OCI-LY7 (cell line): ENCODE measurements around the gene NOBOX. TPM values are rescaled to one million over a fixed set of nuclear protein-coding genes. Genes with fewer than 3 reads are reported as not detected.

Source experiments
- BruUV-seq: library from RNA; stranded (reverse); fragments of 400-500 nt; replicated peaks from 2 replicates; lab custom pipeline; 2021; lab: Mats Ljungman, UMichigan
- CTCF ChIA-PET: fragments of 300-600 bp; sonication (Branson Sonifier 250); formaldehyde crosslinking; loops from one replicate; lab custom pipeline; 2022; ENCODE audit warnings: antibody characterized with exemption; ENCODE audit not compliant: unreplicated experiment; lab: Charles Lee
- POLR2A ChIA-PET: fragments of 300-600 bp; sonication (Branson Sonifier 250); formaldehyde crosslinking; loops from one replicate; lab custom pipeline; 2022; ENCODE audit warnings: antibody characterized with exemption; lab: Charles Lee
- DNase-seq: peaks from one replicate; pipeline ENCODE4 v3.0.0-alpha.2; 2015; ENCODE audit warnings: low spot score
- H2AFZ ChIP-seq: fragments of 200-600 bp; sonication (generic), shearing (Covaris generic); 2 replicates; pipeline ENCODE4 v1.6.1; 2014; ENCODE audit warnings: mild to moderate bottlenecking, antibody characterized with exemption, low read length, moderate library complexity
- H3K27ac ChIP-seq: fragments of 200-600 bp; sonication (generic); 2 replicates; pipeline ENCODE4 v1.5.1; 2014; ENCODE audit warnings: mixed run types, low read depth, mild to moderate bottlenecking, moderate library complexity, low read length, inconsistent platforms; ENCODE audit not compliant: poor library complexity, severe bottlenecking
- H3K36me3 ChIP-seq: fragments of 200-600 bp; sonication (generic); 2 replicates; pipeline ENCODE4 v1.6.1; 2014; ENCODE audit warnings: mild to moderate bottlenecking, antibody characterized with exemption, low read length, moderate library complexity, mixed read lengths; ENCODE audit not compliant: insufficient read depth
- H3K4me1 ChIP-seq: fragments of 200-600 bp; sonication (generic); 2 replicates; pipeline ENCODE4 v1.5.1; 2014; ENCODE audit warnings: mild to moderate bottlenecking, low read length; ENCODE audit not compliant: insufficient read depth, poor library complexity, severe bottlenecking
- H3K4me2 ChIP-seq: fragments of 200-600 bp; sonication (generic); 2 replicates; pipeline ENCODE4 v1.6.1; 2014; ENCODE audit warnings: mild to moderate bottlenecking, low read length
- H3K4me3 ChIP-seq: fragments of 200-600 bp; sonication (generic); 2 replicates; pipeline ENCODE4 v1.5.1; 2014; ENCODE audit warnings: mild to moderate bottlenecking, low read depth, low read length; ENCODE audit not compliant: poor library complexity, severe bottlenecking
- H3K79me2 ChIP-seq: fragments of 200-600 bp; sonication (generic); 2 replicates; pipeline ENCODE4 v1.6.1; 2016; ENCODE audit warnings: low read depth, mild to moderate bottlenecking, low read length, moderate library complexity, mixed read lengths; ENCODE audit not compliant: insufficient read depth
- H3K9me2 ChIP-seq: fragments of 200-600 bp; sonication (generic); 2 replicates; pipeline ENCODE4 v1.6.1; 2016; ENCODE audit warnings: mild to moderate bottlenecking, low read length, mixed read lengths; ENCODE audit not compliant: insufficient read depth
- H3K9me3 ChIP-seq: fragments of 200-600 bp; sonication (generic); 2 replicates; pipeline ENCODE4 v1.6.1; 2014; ENCODE audit warnings: mild to moderate bottlenecking, mixed run types, low read length, mixed read lengths
- H4K20me1 ChIP-seq: fragments of 200-600 bp; sonication (generic); 2 replicates; pipeline ENCODE4 v1.6.1; 2014; ENCODE audit warnings: mild to moderate bottlenecking, antibody characterized with exemption, low read length, moderate library complexity, mixed read lengths; ENCODE audit not compliant: insufficient read depth
- CTCF ChIP-seq: fragments of 200-600 bp; sonication (generic); conservative IDR thresholded peaks from 2 replicates; pipeline ENCODE4 v1.5.1; 2014; ENCODE audit warnings: mild to moderate bottlenecking, antibody characterized with exemption, low read length, moderate library complexity, mixed read lengths
- EZH2phosphoT487 ChIP-seq: fragments of 200-600 bp; sonication (generic); IDR thresholded peaks from 2 replicates; pipeline ENCODE4 v1.6.1; 2018; ENCODE audit warnings: low read depth, borderline replicate concordance, mild to moderate bottlenecking, mixed run types, antibody characterized with exemption, low read length, moderate library complexity, mixed read lengths
- intact Hi-C: fragments of 100-400 bp; cut with micrococcal nuclease; formaldehyde crosslinking; loops from one replicate; pipeline ENCODE4 v1.10.0; 2022; ENCODE audit not compliant: unreplicated experiment
- total RNA-seq, 2 experiments: library from RNA; depleted of rRNA in 1 of 2; stranded (reverse); fragments of >200 nt in 1 of 2; shearing (Covaris generic) in 1 of 2; gene quantifications; 2 replicates each; pipeline ENCODE4 v1.2.3, GENCODE V29; 2014 to 2022

Gene NOBOX
- total RNA-seq, 2 experiments from 2014 or later: not detected

GRCh38 chr7:144439717-144440205 is 36.3 kb upstream of the NOBOX start:
- H3K4me3 ChIP-seq: no peak overlapping the region
- intact Hi-C loops: no loop called here
- H2AFZ ChIP-seq: no peak overlapping the region
- no TSS peak for BruUV-seq
- no peaks in the 10 kb centered on the region for H3K9me2 ChIP-seq
- no peaks in the 10 kb centered on the region for H3K9me3 ChIP-seq
- no peaks in the 10 kb centered on the region for H4K20me1 ChIP-seq
- no peaks in the 10 kb centered on the region for H3K4me1 ChIP-seq
- no peak overlapping the region for H3K27ac ChIP-seq
- CTCF ChIA-PET: no interaction called here
- no peaks in the 10 kb centered on the region for H3K79me2 ChIP-seq
- POLR2A ChIA-PET: no interaction called here
- no peak for DNase-seq
- TF ChIP-seq EZH2phosphoT487 (no peak), CTCF (no peak)
- H3K4me2 ChIP-seq: no peak overlapping the region
- no peaks in the 10 kb centered on the region for H3K36me3 ChIP-seq

GRCh38 chr7:144438759-144439158 is 35.3 kb upstream of the NOBOX start:
- no peaks in the 10 kb centered on the region for H3K4me1 ChIP-seq
- no peaks in the 10 kb centered on the region for H4K20me1 ChIP-seq
- H3K4me3 ChIP-seq: no peak overlapping the region
- CTCF ChIA-PET: no interaction called here
- no peaks in the 10 kb centered on the region for H3K79me2 ChIP-seq
- no peak overlapping the region for H3K27ac ChIP-seq
- no peaks in the 10 kb centered on the region for H3K36me3 ChIP-seq
- intact Hi-C loops: no loop called here
- BruUV-seq: no TSS peak
- no peak overlapping the region for H2AFZ ChIP-seq
- no peaks in the 10 kb centered on the region for H3K9me2 ChIP-seq
- DNase-seq: no peak
- no peak overlapping the region for H3K4me2 ChIP-seq
- no peaks in the 10 kb centered on the region for H3K9me3 ChIP-seq
- POLR2A ChIA-PET: interaction anchor here (0.6 kb wide), 1 partner anchor 8 kb away, joined by 3 read pairs; no protein-coding TSS in a partner anchor
- no peak for TF ChIP-seq EZH2phosphoT487
- no peak for TF ChIP-seq CTCF

GRCh38 chr7:144437370-144438191 is 34.1 kb upstream of the NOBOX start:
- Histone ChIP-seq H3K4me2 (no peak overlapping the region), H3K27ac (no peak overlapping the region), H3K9me2 (no peaks in the 10 kb centered on the region), H3K4me1 (no peaks in the 10 kb centered on the region), H3K9me3 (no peaks in the 10 kb centered on the region), H2AFZ (no peak overlapping the region), H4K20me1 (no peaks in the 10 kb centered on the region), H3K36me3 (no peaks in the 10 kb centered on the region), H3K79me2 (no peaks in the 10 kb centered on the region), H3K4me3 (no peak overlapping the region)
- intact Hi-C loops: no loop called here
- TF ChIP-seq EZH2phosphoT487: no peak
- TF ChIP-seq CTCF: peak; percentile 83
- CTCF ChIA-PET: no interaction called here
- DNase-seq: peak; percentile 51
- POLR2A ChIA-PET: no interaction called here
- no TSS peak for BruUV-seq
